T-helper 2 cell (primary cell): Measurements from ENCODE around the gene R3HDM1.
"Not testable (repeated sequence)": the region's sequence is repeated elsewhere in the genome, so short reads cannot be mapped to it uniquely, and the experiment has no call there.

Source experiments
- DNase-seq, 5 experiments: peaks; one replicate each; pipeline versions ENCODE4 v3.0.0 to v3.0.0-alpha.2; 2012 to 2022

The R3HDM1 gene

DNA sequence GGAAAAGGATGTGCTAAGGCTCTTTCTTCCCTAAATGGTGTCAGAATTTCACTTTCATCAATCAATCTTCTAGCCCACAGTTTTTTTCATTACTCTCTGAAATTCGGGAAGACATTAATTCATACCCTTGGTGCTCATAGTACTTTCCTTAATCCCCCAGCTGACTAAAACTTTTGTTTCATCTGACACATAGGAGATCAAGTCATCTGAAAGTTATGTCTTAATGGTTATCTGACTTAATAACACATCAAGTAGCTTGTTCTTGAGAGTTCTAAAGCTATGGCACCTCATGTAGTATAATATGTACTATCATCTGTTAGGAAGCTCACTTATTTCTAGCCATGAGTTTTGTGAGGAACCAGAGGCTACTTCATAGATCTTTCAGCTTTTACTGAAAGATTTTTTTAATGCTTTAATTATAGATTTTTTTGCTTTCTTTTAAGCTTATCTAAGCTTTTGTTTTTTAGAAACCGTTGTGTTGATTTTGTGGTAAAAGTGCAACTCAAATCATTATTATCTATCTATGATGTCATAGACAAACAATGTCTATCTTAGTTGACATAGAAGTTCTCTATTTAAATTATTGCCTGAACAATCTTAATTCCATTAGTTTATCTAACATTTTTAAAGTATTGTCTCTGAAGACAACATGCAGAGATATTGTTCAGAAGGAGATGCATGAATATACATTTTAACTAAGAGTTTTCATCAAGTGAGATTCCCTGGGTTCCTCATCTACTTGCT, 116.7 kb downstream of the R3HDM1 start:
- DNase-seq, result no peak

DNA sequence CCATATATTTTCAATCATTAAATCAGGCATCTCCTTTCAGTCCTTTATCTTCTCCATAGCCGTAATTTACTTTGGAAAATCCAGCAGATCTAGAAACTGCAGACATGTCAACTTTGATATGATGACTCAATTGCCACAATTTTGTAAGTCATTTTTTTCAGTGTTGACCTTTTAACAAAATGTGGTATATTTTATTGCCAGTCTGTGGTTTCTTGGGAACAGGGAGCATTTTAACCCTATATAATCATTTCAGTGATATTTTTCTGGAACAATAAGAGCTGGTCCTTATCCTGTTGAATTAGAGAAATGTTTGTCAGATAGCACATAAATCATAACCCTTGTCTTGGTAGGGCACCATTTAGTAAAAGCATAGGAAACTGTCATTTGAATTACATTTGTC, 119.4 kb downstream of the R3HDM1 start:
- DNase-seq, result no peak

GRCh38 chr2:135651717-135652116, 120.4 kb downstream of the R3HDM1 start:
- DNase-seq, result no peak

DNA sequence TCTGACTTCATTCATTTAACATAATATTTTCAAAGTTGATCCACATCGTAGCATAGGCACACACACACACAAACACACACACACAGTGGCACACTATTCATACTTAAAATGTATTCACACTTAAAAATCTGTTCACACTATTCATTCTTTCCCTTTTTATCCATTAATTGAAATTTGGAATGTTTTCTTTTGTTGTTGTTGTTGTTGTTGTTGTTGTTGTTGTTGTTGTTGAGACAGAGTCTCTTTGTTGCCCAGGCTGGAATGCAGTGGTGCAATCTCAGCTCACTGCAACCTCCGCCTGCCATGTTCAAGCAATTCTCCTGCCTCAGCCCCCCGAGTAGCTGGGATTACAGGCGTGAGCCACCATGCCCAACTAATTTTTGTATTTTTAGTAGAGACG, 123.0 kb downstream of the R3HDM1 start:
- DNase-seq, result not testable (repeated sequence)

DNA sequence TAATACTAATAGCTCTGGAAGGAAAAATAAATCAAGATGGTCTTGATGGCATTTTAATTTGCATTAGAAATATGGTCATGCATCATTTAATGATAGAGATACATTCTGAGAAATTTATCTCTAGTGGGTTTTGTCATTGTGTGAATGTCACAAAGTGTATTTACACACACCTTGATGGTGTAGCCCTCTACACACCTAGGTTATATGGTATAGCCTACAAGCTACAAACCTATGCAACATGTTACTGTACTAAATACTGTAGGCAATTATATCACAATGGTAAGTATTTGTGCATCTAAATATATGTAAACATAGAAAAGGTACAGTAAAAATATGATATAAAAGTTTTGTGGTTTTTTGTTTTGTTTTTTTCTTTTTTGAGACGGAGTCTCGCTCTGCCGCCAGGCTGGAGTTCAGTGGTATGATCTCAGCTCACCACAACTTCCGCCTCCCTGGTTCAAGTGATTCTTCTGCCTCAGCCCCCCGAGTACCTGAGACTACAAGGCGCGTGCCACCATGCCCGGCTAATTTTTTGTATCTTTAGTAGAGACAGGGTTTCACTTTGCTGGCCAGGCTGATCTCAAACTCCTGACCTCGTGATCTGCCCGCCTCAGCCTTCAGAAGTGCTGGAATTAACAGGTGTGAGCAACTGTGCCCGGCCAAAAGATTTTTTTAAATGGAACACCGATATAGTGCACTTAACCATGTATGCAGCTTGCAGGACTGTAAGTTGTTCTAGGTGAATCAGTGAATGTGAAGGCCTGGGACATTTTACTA, 126.7 kb downstream of the R3HDM1 start:
- DNase-seq, result peak in 3 of 5 experiments; percentile 36 to 85 (median 55)

DNA sequence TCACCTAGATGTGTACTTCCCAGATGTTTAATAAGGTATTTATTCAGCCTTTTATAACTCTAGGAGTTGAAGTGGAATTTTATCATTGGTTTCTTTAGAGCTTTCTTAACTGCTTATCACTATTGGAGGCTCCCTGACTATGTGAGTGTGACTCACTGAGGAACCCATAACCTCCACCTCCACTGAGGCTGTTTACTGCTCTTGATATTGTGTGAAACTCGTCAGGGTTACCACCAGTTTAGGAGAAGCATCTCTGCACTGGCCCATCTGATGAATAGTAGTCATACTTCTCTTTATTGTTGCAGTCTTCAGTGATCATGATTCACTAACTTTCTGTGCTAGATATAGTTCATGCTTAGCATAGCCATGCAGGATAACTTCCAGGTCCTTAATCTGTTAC, 130.8 kb downstream of the R3HDM1 start:
- DNase-seq, result peak in 1 of 5 experiments; percentile 21

DNA sequence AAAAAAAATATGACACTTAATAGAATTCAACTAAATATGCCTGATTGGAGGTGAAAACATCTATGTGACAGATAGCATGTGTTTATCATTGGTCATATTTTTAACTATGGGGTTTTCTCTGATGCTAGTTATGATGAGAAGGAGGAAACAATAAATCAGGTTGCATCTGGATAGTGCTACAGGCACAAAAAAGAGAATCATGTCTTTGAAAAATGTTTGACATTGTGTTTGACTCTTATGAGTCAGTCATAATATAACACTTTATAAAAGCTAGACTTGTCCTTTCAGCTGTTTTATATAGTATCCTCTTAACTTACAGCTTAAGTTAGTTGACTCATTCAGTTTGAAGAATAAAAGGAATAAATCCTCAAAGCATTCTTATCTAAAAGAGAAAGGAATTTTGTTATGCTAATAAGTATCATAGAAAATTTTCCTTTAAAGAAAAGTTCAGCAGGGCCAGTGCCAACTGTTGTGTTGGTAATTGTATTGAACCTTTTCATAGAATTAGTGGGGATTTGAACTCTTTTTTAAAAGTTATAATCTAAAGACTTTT, 131.9 kb downstream of the R3HDM1 start:
- DNase-seq, result no peak

DNA sequence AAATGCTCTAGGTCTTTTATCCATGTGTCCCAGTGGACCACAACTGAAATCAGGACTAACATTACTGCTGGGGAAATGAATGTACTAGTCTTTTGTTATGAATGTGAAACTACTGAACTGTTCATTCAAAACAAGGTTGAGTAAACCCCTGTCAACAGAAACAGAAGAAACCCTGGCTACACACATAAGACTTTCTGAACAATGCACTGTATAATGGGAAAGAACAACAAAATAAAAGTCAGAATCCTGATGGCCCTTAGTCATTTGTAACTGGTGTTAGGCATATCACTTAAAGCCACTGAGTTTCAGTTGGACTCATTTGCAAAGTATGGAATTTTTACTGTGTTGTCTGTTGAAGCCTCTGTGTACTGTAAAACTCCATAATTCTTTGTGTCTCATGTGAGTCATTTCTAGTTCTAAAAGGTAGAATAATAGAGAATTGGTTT, 133.4 kb downstream of the R3HDM1 start:
- peak in 1 of 5 experiments; percentile 60 for DNase-seq

DNA sequence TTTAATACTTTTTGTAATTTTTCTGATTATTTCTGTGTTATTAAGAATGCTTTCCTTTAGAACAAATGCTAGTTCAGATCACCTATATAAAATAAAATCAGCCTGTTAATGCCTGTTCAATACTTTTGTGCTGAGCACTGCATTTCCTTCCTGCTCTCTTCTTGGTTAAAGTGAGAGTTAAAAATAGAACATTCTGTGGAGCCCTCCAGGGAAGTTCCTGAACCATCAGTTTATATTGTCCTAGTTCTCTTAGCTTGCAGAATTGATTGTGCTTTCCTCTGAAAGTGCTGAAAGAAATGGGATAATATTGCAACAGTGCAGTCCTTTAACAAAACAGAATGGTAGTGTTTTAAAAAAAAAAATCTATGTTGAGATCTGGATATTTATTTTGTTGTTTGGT, 135.8 kb downstream of the R3HDM1 start:
- no peak for DNase-seq

DNA sequence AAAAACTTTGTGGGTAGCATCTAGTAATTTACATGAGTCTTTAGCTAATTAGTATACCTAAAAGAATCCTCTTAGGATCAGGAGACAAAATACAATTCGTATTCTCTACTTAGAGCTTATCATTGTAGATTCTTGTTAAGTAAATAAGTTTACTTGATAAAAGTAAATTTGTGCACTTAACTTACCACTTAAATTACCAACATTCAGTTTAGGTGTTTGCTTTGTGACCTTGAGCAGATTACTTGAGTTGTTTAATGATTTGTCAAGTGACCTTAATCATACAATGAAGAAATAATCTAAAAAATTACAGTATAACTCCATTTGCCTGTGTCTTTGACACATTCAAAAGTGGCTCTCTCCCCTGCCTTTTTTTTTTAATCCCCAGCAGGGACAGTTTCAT, 143.2 kb downstream of the R3HDM1 start:
- no peak for DNase-seq

GRCh38 chr2:135676031-135676430, 144.7 kb downstream of the R3HDM1 start:
- no peak for DNase-seq

DNA sequence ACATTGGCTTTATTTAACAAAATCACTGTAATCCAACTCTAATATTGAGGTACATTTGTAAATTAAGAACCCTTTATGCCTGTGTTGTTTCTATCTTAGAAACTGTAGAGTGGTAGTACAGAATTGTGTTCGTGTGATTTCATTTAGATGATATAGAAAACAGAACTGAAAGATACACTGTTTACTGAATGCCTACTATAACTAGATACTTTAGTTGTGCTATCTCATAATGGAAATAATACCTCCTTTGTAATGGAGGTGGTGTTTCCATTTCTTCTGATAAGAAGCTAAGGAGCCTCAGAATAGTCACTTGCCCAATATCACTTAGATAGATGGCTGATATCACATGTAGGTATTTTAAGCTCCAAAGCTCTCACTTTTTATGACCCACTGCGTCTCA, 147.8 kb downstream of the R3HDM1 start:
- no peak for DNase-seq

DNA sequence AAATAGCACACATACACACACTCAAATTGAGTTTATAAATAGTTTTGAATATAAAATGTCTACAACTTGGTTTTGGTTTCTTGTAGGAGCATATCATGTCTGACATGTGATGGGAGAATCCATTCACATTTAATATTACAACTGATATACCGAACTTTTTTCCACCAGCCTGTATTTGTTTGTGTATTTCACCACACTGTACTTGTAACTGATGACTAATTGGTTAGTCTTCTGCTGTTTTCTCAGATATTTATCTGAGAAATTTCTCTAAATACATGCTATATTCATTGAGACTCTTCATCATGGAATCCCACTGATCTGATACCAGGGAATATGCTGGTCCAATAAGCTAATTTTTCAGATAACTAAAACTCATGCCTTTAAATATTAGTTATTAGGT, 154.1 kb downstream of the R3HDM1 start:
- no peak for DNase-seq

GRCh38 chr2:135688978-135689377, 157.7 kb downstream of the R3HDM1 start:
- no peak for DNase-seq

DNA sequence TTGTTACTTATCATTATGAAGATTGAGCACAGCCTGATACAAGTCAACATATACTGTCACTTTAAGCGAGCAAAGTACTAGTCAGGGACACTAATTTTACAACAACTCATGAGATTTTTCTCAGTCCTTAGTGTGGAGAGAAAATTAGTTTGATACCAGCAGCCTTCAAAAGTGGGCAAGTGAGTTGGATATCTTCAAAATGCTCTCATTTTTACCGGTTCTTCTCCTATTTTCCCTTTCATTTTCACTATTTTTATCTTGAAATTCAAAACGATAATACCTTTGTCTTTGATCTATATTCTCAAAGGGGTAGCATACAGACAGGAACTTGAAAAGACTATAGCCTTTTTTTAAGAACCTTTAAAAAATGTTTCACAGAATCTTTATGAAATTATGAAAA, 158.4 kb downstream of the R3HDM1 start:
- peak in 1 of 5 experiments; percentile 9 for DNase-seq

- DNase-seq, result no peak
Measured at GRCh38 chr2:135694711-135695110, 163.4 kb downstream of the R3HDM1 start.

- no peak for DNase-seq
Measured at GRCh38 chr2:135698838-135699237, 167.6 kb downstream of the R3HDM1 start.

DNA sequence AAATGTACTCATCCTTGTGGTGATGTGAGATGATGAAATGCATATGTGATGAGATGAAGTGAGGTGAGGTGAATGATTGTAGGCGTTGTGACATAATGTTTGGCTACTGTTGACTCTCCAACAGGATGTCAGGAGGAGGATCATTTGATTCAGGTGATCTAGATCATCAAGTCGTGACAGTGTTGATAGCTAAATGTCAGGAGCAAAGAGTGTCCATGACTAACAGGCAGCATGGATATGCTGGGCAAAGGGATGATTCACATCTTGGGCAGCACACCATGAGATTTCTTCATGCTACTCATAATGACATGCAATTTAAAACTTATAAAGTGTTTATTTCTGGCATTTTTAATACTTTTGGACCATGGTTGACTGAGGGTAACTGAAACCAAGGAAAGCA, 170.2 kb downstream of the R3HDM1 start:
- no peak for DNase-seq

- DNase-seq, result no peak
Measured at GRCh38 chr2:135703300-135703699, 172.0 kb downstream of the R3HDM1 start.

DNA sequence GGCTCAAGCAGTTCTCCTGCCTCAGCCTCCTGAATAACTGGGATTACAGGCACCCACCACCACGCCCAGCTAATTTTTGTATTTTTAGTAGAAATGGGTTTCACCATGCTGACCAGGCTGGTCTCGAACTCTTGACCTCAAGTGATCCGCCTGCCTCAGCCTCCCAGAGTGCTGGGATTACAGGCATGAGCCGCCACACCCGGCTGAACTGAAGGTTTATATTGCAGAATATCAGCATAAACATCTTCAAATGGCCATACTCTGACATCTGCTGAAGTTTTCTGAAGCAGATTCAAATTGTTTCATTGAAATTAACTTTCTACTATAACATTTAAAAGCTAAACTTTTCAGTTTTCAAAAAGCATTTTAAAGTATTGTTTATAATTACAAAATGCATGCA, 172.8 kb downstream of the R3HDM1 start:
- not testable (repeated sequence) for DNase-seq

DNA sequence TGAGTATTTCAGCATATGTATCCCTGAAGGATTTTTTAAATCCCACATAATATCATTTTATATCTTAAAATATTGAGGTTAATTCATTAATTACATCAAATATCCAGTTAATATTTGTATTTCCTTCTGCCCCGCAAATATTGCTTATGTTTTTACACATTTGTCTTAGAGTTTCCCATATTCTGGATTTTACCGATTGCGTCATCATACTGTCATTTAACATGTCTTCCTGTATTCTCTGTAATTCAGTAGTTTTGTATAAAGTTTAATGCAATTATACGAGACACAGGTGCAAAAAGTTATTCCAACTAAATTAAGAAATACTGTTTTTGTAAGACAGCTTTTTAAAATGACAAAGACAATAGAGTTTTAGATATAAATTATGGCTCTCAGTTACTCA, 176.9 kb downstream of the R3HDM1 start:
- DNase-seq, result no peak

- DNase-seq, result peak; percentile 32 to 61 (median 53)
Measured at GRCh38 chr2:135709992-135710391, 178.7 kb downstream of the R3HDM1 start.

DNA sequence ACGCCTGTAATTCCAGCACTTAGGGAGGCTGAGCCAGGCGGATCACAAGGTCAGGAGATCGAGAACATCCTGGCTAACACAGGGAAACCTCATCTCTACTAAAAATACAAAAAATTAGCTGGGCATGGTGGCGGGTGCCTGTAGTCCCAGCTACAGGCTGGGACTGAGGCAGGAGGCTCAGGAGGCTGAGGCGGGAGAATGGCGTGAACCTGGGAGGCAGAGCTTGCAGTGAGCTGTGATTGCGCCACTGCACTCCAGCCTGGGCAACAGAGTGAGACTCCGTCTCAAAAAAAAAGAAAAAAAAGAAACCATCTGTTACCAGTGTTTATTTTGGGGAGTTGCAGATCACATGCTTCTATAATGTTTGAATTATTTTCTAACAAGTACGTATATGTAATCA, 183.8 kb downstream of the R3HDM1 start:
- DNase-seq, result not testable (repeated sequence)
